HepG2 (cell line): ENCODE data around the gene MARK2. TPM values are rescaled to one million over a fixed set of nuclear protein-coding genes. Genes with fewer than 3 reads are reported as not detected.
A peak's percentile ranks its signal among the peaks of the same experiment; 100 is the strongest.

Experiments used
- EEA1 ChIP-seq: sonication (generic); formaldehyde crosslinking; IDR thresholded peaks from 2 replicates; pipeline ENCODE4 v1.5.1; 2020; ENCODE audit warnings: mild to moderate bottlenecking, missing genetic modification reagents, borderline replicate concordance
- ERF ChIP-seq: IDR thresholded peaks from 2 replicates; pipeline ENCODE4 v1.6.1; 2018; ENCODE audit warnings: missing biosample characterization, missing genetic modification reagents
- ETS1 ChIP-seq: sonication (generic); formaldehyde crosslinking; IDR thresholded peaks from 2 replicates; pipeline ENCODE4 v1.4.0; 2020; ENCODE audit warnings: missing genetic modification reagents
- FOXK2 ChIP-seq: fragments of 450-650 bp; IDR thresholded peaks from 2 replicates; pipeline ENCODE4 v1.6.1; 2016
- HBP1 ChIP-seq: IDR thresholded peaks from 2 replicates; pipeline ENCODE4 v1.6.1; 2016; ENCODE audit warnings: low read depth, control low read depth
- HNF1B ChIP-seq: sonication (generic); formaldehyde crosslinking; IDR thresholded peaks from 2 replicates; pipeline ENCODE4 v1.5.1; 2020; ENCODE audit warnings: mild to moderate bottlenecking, moderate library complexity, missing genetic modification reagents
- IRF2 ChIP-seq: IDR thresholded peaks from 2 replicates; pipeline ENCODE4 v1.6.1; 2018; ENCODE audit warnings: missing genetic modification reagents, missing compliant biosample characterization
- KLF16 ChIP-seq, 2 experiments: sonication (generic) in 1 of 2; formaldehyde crosslinking in 1 of 2; IDR thresholded peaks; 2 replicates each; pipeline versions ENCODE4 v1.6.1 to v1.8.0; 2016 to 2023; ENCODE audit warnings: missing genetic modification reagents in 2 of 2, missing compliant biosample characterization in 1 of 2
- PHF21A ChIP-seq: sonication (generic); formaldehyde crosslinking; IDR thresholded peaks from 2 replicates; pipeline ENCODE4 v1.5.0; 2020; ENCODE audit warnings: mild to moderate bottlenecking, missing genetic modification reagents
- RAD21 ChIP-seq: fragments of 450-650 bp; formaldehyde crosslinking; IDR thresholded peaks from 2 replicates; pipeline ENCODE4 v1.5.0; 2020; ENCODE audit warnings: mild to moderate bottlenecking
- SOX5 ChIP-seq: IDR thresholded peaks from 2 replicates; pipeline ENCODE4 v1.6.1; 2016; ENCODE audit warnings: borderline replicate concordance
- SP4 ChIP-seq: sonication (generic); formaldehyde crosslinking; IDR thresholded peaks from 2 replicates; pipeline ENCODE4 v1.8.1; 2023; ENCODE audit warnings: mild to moderate bottlenecking, missing genetic modification reagents
- THAP11 ChIP-seq: IDR thresholded peaks from 2 replicates; pipeline ENCODE4 v1.6.1; 2016; ENCODE audit warnings: missing biosample characterization, missing genetic modification reagents
- UBTF ChIP-seq: sonication (generic); formaldehyde crosslinking; IDR thresholded peaks from 2 replicates; pipeline ENCODE4 v1.4.0; 2020; ENCODE audit warnings: mild to moderate bottlenecking, missing genetic modification reagents
- YY1 ChIP-seq: IDR thresholded peaks from 2 replicates; pipeline ENCODE4 v1.6.1; 2011; ENCODE audit warnings: low read length, low read depth, moderate library complexity, mild to moderate bottlenecking; ENCODE audit not compliant: insufficient read depth, insufficient replicate concordance
- ZBTB14 ChIP-seq: sonication (generic); formaldehyde crosslinking; IDR thresholded peaks from 2 replicates; pipeline ENCODE4 v1.4.0; 2020; ENCODE audit warnings: missing genetic modification reagents
- ZBTB46 ChIP-seq: sonication (generic); formaldehyde crosslinking; IDR thresholded peaks from 2 replicates; pipeline ENCODE4 v1.4.0; 2020; ENCODE audit warnings: mild to moderate bottlenecking, missing genetic modification reagents, borderline replicate concordance
- ZFY ChIP-seq: sonication (generic); formaldehyde crosslinking; IDR thresholded peaks from 2 replicates; pipeline ENCODE4 v1.4.0; 2020; ENCODE audit warnings: missing genetic modification reagents
- ZNF430 ChIP-seq: sonication (generic); formaldehyde crosslinking; IDR thresholded peaks from 2 replicates; pipeline ENCODE4 v1.9.0; 2021; ENCODE audit warnings: mild to moderate bottlenecking, missing genetic modification reagents
- polyA plus RNA-seq, 8 experiments: library from polyadenylated mRNA; depleted of rRNA in 3 of 8; stranded (reverse) in 7 of 8; unstranded in 1 of 8; fragments of >200 nt; fragmentation: Illumina TruSeq in 4 of 8; extraction: Trizol in 4 of 8; gene quantifications; 2 replicates each; pipeline versions ENCODE4 v1.2.1 to v1.2.3, GENCODE V29; 2011 to 2016; ENCODE audit warnings: low read depth in 4 of 8, missing spikeins in 1 of 8, mixed read lengths in 1 of 8; ENCODE audit not compliant: insufficient read depth in 1 of 8
- total RNA-seq, 5 experiments: library from RNA; depleted of rRNA; stranded (reverse); fragments of >200 nt; fragmentation: Illumina TruSeq; extraction: Trizol; gene quantifications; 2 replicates each; pipeline ENCODE4 v1.2.3, GENCODE V29; 2016; ENCODE audit warnings: low read depth in 1 of 5

MARK2 gene
- total and polyA plus RNA-seq, 2 of the 13 experiments (the other 11 are each of a cell fraction or from before 2014, with no cell fraction given): 13.5 to 13.9 TPM

- TF ChIP-seq UBTF (CRISPR knock-in tag) (peak; percentile 98; the same call in 1 of the 2 replicates), YY1 (peak; percentile 95), PHF21A (peak; percentile 66; the same call in 1 of the 2 replicates), FOXK2 (peak; percentile 63; the same call in 1 of the 2 replicates), ZFY (CRISPR knock-in tag) (peak; percentile 99), SOX5 (CRISPR knock-in tag) (0 out of 2 replicates have a peak, but pooled peaks have one; percentile 9), ZBTB46 (no peak), ETS1 (CRISPR knock-in tag) (no peak), ERF (0 out of 2 replicates have a peak, but pooled peaks have one; percentile 46), ZBTB14 (CRISPR knock-in tag) (peak; percentile 67), SP4 (CRISPR knock-in tag) (peak; percentile 18; the same call in 1 of the 2 replicates), ZNF430 (CRISPR knock-in tag) (0 out of 2 replicates have a peak, but pooled peaks have one; percentile 43), RAD21 (CRISPR knock-in tag) (0 out of 2 replicates have a peak, but pooled peaks have one; percentile 30), THAP11 (peak; percentile 54), EEA1 (no peak), KLF16 (CRISPR knock-in tag; IDR thresholded peaks at IDR 0.05) (peak in 1 of 2 experiments; percentile 56; a peak in 1 of 4 replicates), HBP1 (CRISPR knock-in tag) (peak; percentile 71; the same call in 1 of the 2 replicates), IRF2 (CRISPR knock-in tag) (peak; percentile 14; the same call in 1 of the 2 replicates), HNF1B (CRISPR knock-in tag) (peak; percentile 68)
These were observed at the start of gene MARK2 (continued) for GRCh38 chr11:63838678-63839507.
